Endothelial cell (in vitro differentiated cells): ENCODE measurements around the gene BCL2. TPM values are rescaled to one million over a fixed set of nuclear protein-coding genes. Genes with fewer than 3 reads are reported as not detected.

ENCODE experiments used
- DNase-seq: peaks from one replicate; pipeline ENCODE4 v3.0.0; 2021; ENCODE audit warnings: low spot score
- H3K27ac Mint-ChIP-seq: one replicate; pipeline ENCODE4 v1.8.0; 2021; ENCODE audit warnings: mixed read lengths, inconsistent platforms; ENCODE audit not compliant: unreplicated experiment
- H3K27me3 Mint-ChIP-seq: one replicate; pipeline ENCODE4 v1.8.0; 2021; ENCODE audit warnings: mild to moderate bottlenecking, moderate library complexity, mixed read lengths, inconsistent platforms; ENCODE audit not compliant: unreplicated experiment
- H3K36me3 Mint-ChIP-seq: one replicate; pipeline ENCODE4 v1.8.0; 2021; ENCODE audit warnings: mild to moderate bottlenecking, low read depth, mixed read lengths, inconsistent platforms; ENCODE audit not compliant: unreplicated experiment
- H3K4me1 Mint-ChIP-seq: one replicate; pipeline ENCODE4 v1.8.0; 2021; ENCODE audit warnings: mild to moderate bottlenecking, mixed read lengths, inconsistent platforms; ENCODE audit not compliant: unreplicated experiment
- H3K4me3 Mint-ChIP-seq: one replicate; pipeline ENCODE4 v1.8.0; 2021; ENCODE audit warnings: mild to moderate bottlenecking, mixed read lengths, inconsistent platforms; ENCODE audit not compliant: unreplicated experiment
- H3K9me3 Mint-ChIP-seq: one replicate; pipeline ENCODE4 v1.8.0; 2021; ENCODE audit warnings: mixed read lengths, inconsistent platforms; ENCODE audit not compliant: unreplicated experiment
- CTCF ChIP-seq: fragments of 200-600 bp; sonication (generic); IDR thresholded peaks from one replicate; pipeline ENCODE4 v1.5.0; 2021; ENCODE audit warnings: antibody characterized with exemption; ENCODE audit not compliant: unreplicated experiment
- total RNA-seq: library from RNA; stranded (reverse); fragmentation: NEBNext Ultra II Directional; extraction: Animal tissue kit (Norgen Biotek cat#: 25700); gene quantifications from one replicate; pipeline ENCODE4 v1.2.1, GENCODE V29; 2021; ENCODE audit not compliant: unreplicated experiment

The BCL2 gene
- total RNA-seq, 1 donor from 2014 or later, result 9.2 TPM

- Mint-ChIP-seq H3K27ac (no peak overlapping the region), H3K36me3 (no peaks in the 10 kb centered on the region), H3K9me3 (no peaks in the 10 kb centered on the region), H3K4me3 (no peak overlapping the region), H3K27me3 (peaks cover 3% of the 10 kb centered on the region), H3K4me1 (peaks cover 3% of the 10 kb centered on the region)
- no peak for TF ChIP-seq CTCF
- DNase-seq, result no peak
Measured at GRCh38 chr18:63284173-63284799, 35.3 kb downstream of the BCL2 start.

GRCh38 chr18:63283305-63284094, 36.1 kb downstream of the BCL2 start:
- Mint-ChIP-seq H3K27ac (no peak overlapping the region), H3K36me3 (no peaks in the 10 kb centered on the region), H3K9me3 (no peaks in the 10 kb centered on the region), H3K4me3 (no peak overlapping the region), H3K27me3 (peaks cover 3% of the 10 kb centered on the region), H3K4me1 (peaks cover 3% of the 10 kb centered on the region)
- DNase-seq, result no peak
- TF ChIP-seq CTCF, result no peak

GRCh38 chr18:63282793-63283192, 36.8 kb downstream of the BCL2 start:
- Mint-ChIP-seq H3K27me3 (peaks cover 3% of the 10 kb centered on the region), H3K4me3 (no peak overlapping the region), H3K4me1 (peaks cover 3% of the 10 kb centered on the region), H3K36me3 (no peaks in the 10 kb centered on the region), H3K9me3 (no peaks in the 10 kb centered on the region), H3K27ac (no peak overlapping the region)
- DNase-seq, result no peak
- TF ChIP-seq CTCF, result no peak

GRCh38 chr18:63273222-63273927, 46.2 kb downstream of the BCL2 start:
- TF ChIP-seq CTCF, result no peak
- no peak for DNase-seq
- H3K4me1 Mint-ChIP-seq, result peaks cover 8% of the 10 kb centered on the region
- no peak overlapping the region for H3K4me3 Mint-ChIP-seq
- H3K27ac Mint-ChIP-seq, result no peak overlapping the region
- no peaks in the 10 kb centered on the region for H3K36me3 Mint-ChIP-seq
- H3K9me3 Mint-ChIP-seq, result no peaks in the 10 kb centered on the region
- no peaks in the 10 kb centered on the region for H3K27me3 Mint-ChIP-seq
